CD1c-positive myeloid dendritic cell (primary cell): ENCODE data around the gene ALOX5.
"Not testable (repeated sequence)": the region's sequence is repeated elsewhere in the genome, so short reads cannot be mapped to it uniquely, and the experiment has no call there.

Source experiments
- DNase-seq: peaks from one replicate; pipeline ENCODE4 v3.0.0-alpha.2; 2016; ENCODE audit errors: extremely low spot score

The ALOX5 gene

GRCh38 chr10:45404770-45405120, 30.7 kb downstream of the ALOX5 start:
- no peak for DNase-seq

- no peak for DNase-seq
Observed at GRCh38 chr10:45407542-45407941, 33.5 kb downstream of the ALOX5 start.

- DNase-seq = peak; percentile 61
Observed at GRCh38 chr10:45408421-45409319, 34.7 kb downstream of the ALOX5 start.

- not testable (repeated sequence) for DNase-seq
Observed at GRCh38 chr10:45409347-45409746, 35.3 kb downstream of the ALOX5 start.

- DNase-seq = no peak
Observed at GRCh38 chr10:45409782-45410181, 35.8 kb downstream of the ALOX5 start.

GRCh38 chr10:45410489-45410806, 36.4 kb downstream of the ALOX5 start:
- DNase-seq = no peak

- DNase-seq = peak; percentile 88
Observed at GRCh38 chr10:45410807-45411606, 37.0 kb downstream of the ALOX5 start.

GRCh38 chr10:45411607-45411940, 37.6 kb downstream of the ALOX5 start:
- no peak for DNase-seq

- DNase-seq = not testable (repeated sequence)
Observed at GRCh38 chr10:45415062-45415461, 41.0 kb downstream of the ALOX5 start.

GRCh38 chr10:45416603-45417002, 42.6 kb downstream of the ALOX5 start:
- no peak for DNase-seq

- no peak for DNase-seq
Observed at GRCh38 chr10:45417746-45418145, 43.7 kb downstream of the ALOX5 start.

GRCh38 chr10:45418417-45418848, 44.4 kb downstream of the ALOX5 start:
- DNase-seq = no peak

GRCh38 chr10:45418849-45419675, 45.0 kb downstream of the ALOX5 start:
- peak; percentile 77 for DNase-seq

GRCh38 chr10:45419676-45420025, 45.6 kb downstream of the ALOX5 start:
- peak; percentile 30 for DNase-seq

- DNase-seq = peak; percentile 84
Observed at GRCh38 chr10:45420453-45421192, 46.6 kb downstream of the ALOX5 start.

GRCh38 chr10:45421221-45422097, 47.4 kb downstream of the ALOX5 start:
- peak; percentile 65 for DNase-seq

GRCh38 chr10:45422207-45422865, 48.3 kb downstream of the ALOX5 start:
- DNase-seq = no peak

GRCh38 chr10:45422866-45423659, 49.0 kb downstream of the ALOX5 start:
- DNase-seq = no peak

GRCh38 chr10:45423976-45424499, 50.0 kb downstream of the ALOX5 start:
- DNase-seq = no peak
